Keratinocyte (primary cell): ENCODE measurements around the gene GFOD2.

ENCODE experiments used
- EZH2 ChIP-seq: IDR thresholded peaks from one replicate; pipeline ENCODE4 v1.6.1; 2012; ENCODE audit warnings: inconsistent platforms, mild to moderate bottlenecking, low read length, moderate library complexity
- TF ChIP-seq, protein P1 (sequence below), 3 experiments: IDR thresholded peaks in 1 of 3; conservative IDR thresholded peaks in 1 of 3; optimal IDR thresholded peaks in 1 of 3; 2 replicates in 2 of 3; 3 replicates in 1 of 3; pipeline versions ENCODE3 to v1.5.1; 2011; ENCODE audit warnings: low read length in 3 of 3, mild to moderate bottlenecking in 3 of 3, moderate library complexity in 2 of 3, control low read depth in 1 of 3, inconsistent platforms in 1 of 3; ENCODE audit not compliant: insufficient read depth in 2 of 3; ENCODE audit errors: extremely low read depth in 1 of 3

GRCh38 chr16:67731071-67731752 lies 12.1 kb upstream of the GFOD2 start:
- TF ChIP-seq, protein P1, sequence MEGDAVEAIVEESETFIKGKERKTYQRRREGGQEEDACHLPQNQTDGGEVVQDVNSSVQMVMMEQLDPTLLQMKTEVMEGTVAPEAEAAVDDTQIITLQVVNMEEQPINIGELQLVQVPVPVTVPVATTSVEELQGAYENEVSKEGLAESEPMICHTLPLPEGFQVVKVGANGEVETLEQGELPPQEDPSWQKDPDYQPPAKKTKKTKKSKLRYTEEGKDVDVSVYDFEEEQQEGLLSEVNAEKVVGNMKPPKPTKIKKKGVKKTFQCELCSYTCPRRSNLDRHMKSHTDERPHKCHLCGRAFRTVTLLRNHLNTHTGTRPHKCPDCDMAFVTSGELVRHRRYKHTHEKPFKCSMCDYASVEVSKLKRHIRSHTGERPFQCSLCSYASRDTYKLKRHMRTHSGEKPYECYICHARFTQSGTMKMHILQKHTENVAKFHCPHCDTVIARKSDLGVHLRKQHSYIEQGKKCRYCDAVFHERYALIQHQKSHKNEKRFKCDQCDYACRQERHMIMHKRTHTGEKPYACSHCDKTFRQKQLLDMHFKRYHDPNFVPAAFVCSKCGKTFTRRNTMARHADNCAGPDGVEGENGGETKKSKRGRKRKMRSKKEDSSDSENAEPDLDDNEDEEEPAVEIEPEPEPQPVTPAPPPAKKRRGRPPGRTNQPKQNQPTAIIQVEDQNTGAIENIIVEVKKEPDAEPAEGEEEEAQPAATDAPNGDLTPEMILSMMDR (optimal IDR thresholded peaks at IDR 0.05 in 1 of 3, IDR thresholded peaks at IDR 0.05 in 1 of 3, conservative IDR thresholded peaks at IDR 0.05 in 1 of 3; ENCODE audit: extremely low read depth in 1 of 3, insufficient read depth in 2 of 3, low read length in 3 of 3): no peak
- no peak for TF ChIP-seq EZH2
